Ascending aorta (tissue), 2 donors: ENCODE results near the gene ZNF286A. TPM values are rescaled to one million over a fixed set of nuclear protein-coding genes. Genes with fewer than 3 reads are reported as not detected.
"Not testable (repeated sequence)": the region's sequence is repeated elsewhere in the genome, so short reads cannot be mapped to it uniquely, and the experiment has no call there.

Experiments
- DNase-seq, 2 donors: peaks; one replicate each; pipeline ENCODE4 v3.0.0-alpha.2; 2019; ENCODE audit warnings: low spot score in 2 of 2
- H3K27ac ChIP-seq, 2 donors: fragments of 200-600 bp; sonication (generic); one replicate each; pipeline ENCODE4 v1.5.1; 2016 to 2017; ENCODE audit warnings: mild to moderate bottlenecking in 1 of 2
- H3K27me3 ChIP-seq: fragments of 200-600 bp; sonication (generic); one replicate; pipeline ENCODE4 v1.5.1; 2017
- H3K36me3 ChIP-seq, 2 donors: fragments of 200-600 bp; sonication (generic); one replicate each; pipeline ENCODE4 v1.5.1; 2016
- H3K4me1 ChIP-seq, 2 donors: fragments of 200-600 bp; sonication (generic); one replicate each; pipeline ENCODE4 v1.5.1; 2016 to 2017; ENCODE audit warnings: mild to moderate bottlenecking in 1 of 2
- H3K4me3 ChIP-seq, 2 donors: fragments of 200-600 bp; sonication (generic); one replicate each; pipeline ENCODE4 v1.5.1; 2016 to 2017; ENCODE audit warnings: mild to moderate bottlenecking in 1 of 2
- H3K9me3 ChIP-seq, 2 donors: fragments of 200-600 bp; sonication (generic); one replicate each; pipeline ENCODE4 v1.5.1; 2016
- CTCF ChIP-seq, 3 experiments: fragments of 200-600 bp in 2 of 3; fragments of 450-650 bp in 1 of 3; sonication (generic) in 2 of 3; IDR thresholded peaks; one replicate each; pipeline ENCODE4 v1.5.1; 2016 to 2019; ENCODE audit warnings: antibody characterized with exemption in 3 of 3, mild to moderate bottlenecking in 1 of 3, moderate library complexity in 1 of 3
- intact Hi-C: fragments of 100-400 bp; cut with DNase I; formaldehyde crosslinking; loops from one replicate; pipeline ENCODE4 v1.15.1; 2023
- total RNA-seq: library from RNA; depleted of rRNA; stranded (reverse); fragments of >200 nt; gene quantifications from one replicate; pipeline ENCODE4 v1.1.0, GENCODE V29; 2016

Gene ZNF286A
- 42.3 TPM for total RNA-seq

- intact Hi-C loops, result loop anchor here (2.0 kb wide), 1 partner anchor 49 kb away; no protein-coding TSS in a partner anchor
- H3K27me3 ChIP-seq, H3K36me3 ChIP-seq, H3K9me3 ChIP-seq, H3K4me1 ChIP-seq: not testable (repeated sequence)
- H3K27ac ChIP-seq, result peak within 1 kb of the TSS in 1 of 2 donors; percentile 46
- peak; percentile 96 to 98 for DNase-seq
- H3K4me3 ChIP-seq, result peak within 1 kb of the TSS; percentile 68 to 69
Observed at GRCh38 chr17:15699413-15699924, at the start of gene ZNF286A. Gene ZNF286A, plus strand, starts transcription at chr17:15699752. Its CDS starts 578 bp downstream, at chr17:15700330.

- H3K27ac ChIP-seq, result peak overlapping the region; percentile 67 to 74
- peak in 1 of 2 donors; percentile 78 for DNase-seq
- H3K36me3 ChIP-seq, result no peaks in the 10 kb centered on the region
- no peaks in the 10 kb centered on the region for H3K9me3 ChIP-seq
- peaks cover 0 to 13% of the 10 kb centered on the region in 2 donors for H3K4me1 ChIP-seq
- H3K4me3 ChIP-seq, result peak overlapping the region; percentile 70 to 71
- intact Hi-C loops, result loop anchor here (2.0 to 5.0 kb wide), 2 partner anchors 37 to 49 kb away; partner anchors contain the start of gene ZNF286A
- TF ChIP-seq CTCF (IDR thresholded peaks at IDR 0.05), result no peak
- no peaks in the 10 kb centered on the region for H3K27me3 ChIP-seq
Observed at GRCh38 chr17:15649861-15650421, 49.6 kb upstream of the ZNF286A start.

GRCh38 chr17:15650741-15651582 lies 48.6 kb upstream of the ZNF286A start:
- H3K4me3 ChIP-seq, result peak overlapping the region; percentile 70 to 71
- DNase-seq, result no peak
- no peaks in the 10 kb centered on the region for H3K36me3 ChIP-seq
- intact Hi-C loops, result loop anchor here (2.0 to 5.0 kb wide), 2 partner anchors 36 to 48 kb away; partner anchors contain the start of gene ZNF286A
- TF ChIP-seq CTCF (IDR thresholded peaks at IDR 0.05), result no peak
- H3K9me3 ChIP-seq, result no peaks in the 10 kb centered on the region
- peaks cover 0 to 13% of the 10 kb centered on the region in 2 donors for H3K4me1 ChIP-seq
- H3K27ac ChIP-seq, result peak overlapping the region; percentile 67 to 74
- no peaks in the 10 kb centered on the region for H3K27me3 ChIP-seq

- intact Hi-C loops, result loop anchor here (2.0 to 5.0 kb wide), 2 partner anchors 36 to 47 kb away; partner anchors contain the start of gene ZNF286A
- peaks cover 0 to 13% of the 10 kb centered on the region in 2 donors for H3K4me1 ChIP-seq
- peak; percentile 90 to 97 for DNase-seq
- H3K9me3 ChIP-seq, result no peaks in the 10 kb centered on the region
- H3K36me3 ChIP-seq, result no peaks in the 10 kb centered on the region
- peak overlapping the region; percentile 70 to 71 for H3K4me3 ChIP-seq
- peak overlapping the region; percentile 67 to 74 for H3K27ac ChIP-seq
- no peaks in the 10 kb centered on the region for H3K27me3 ChIP-seq
- no peak for TF ChIP-seq CTCF (IDR thresholded peaks at IDR 0.05)
Observed at GRCh38 chr17:15651583-15652110, 47.9 kb upstream of the ZNF286A start.

- Histone ChIP-seq H3K4me3 (no peak overlapping the region), H3K36me3 (no peaks in the 10 kb centered on the region), H3K4me1 (peaks cover 0 to 13% of the 10 kb centered on the region in 2 donors), H3K27me3 (no peaks in the 10 kb centered on the region), H3K27ac (no peak overlapping the region), H3K9me3 (no peaks in the 10 kb centered on the region)
- intact Hi-C loops, result loop anchor here (5.0 kb wide), 1 partner anchor 34 kb away; no protein-coding TSS in a partner anchor
- TF ChIP-seq CTCF (IDR thresholded peaks at IDR 0.05), result no peak
- DNase-seq, result no peak
Observed at GRCh38 chr17:15652960-15653359, 46.6 kb upstream of the ZNF286A start.

GRCh38 chr17:15654401-15654800 lies 45.2 kb upstream of the ZNF286A start:
- not testable (repeated sequence) for H3K4me3 ChIP-seq, DNase-seq, H3K36me3 ChIP-seq, H3K27ac ChIP-seq, H3K27me3 ChIP-seq, H3K9me3 ChIP-seq
- peaks cover 0 to 13% of the 10 kb centered on the region in 2 donors for H3K4me1 ChIP-seq
- intact Hi-C loops, result loop anchor here (5.0 kb wide), 1 partner anchor 33 kb away; no protein-coding TSS in a partner anchor
